Omental fat pad (tissue), 4 donors: Measurements from ENCODE around the gene RASSF7. TPM values are rescaled to one million over a fixed set of nuclear protein-coding genes. Genes with fewer than 3 reads are reported as not detected.

Source experiments
- ATAC-seq: fragments of 150-250 bp; one replicate; pipeline ENCODE4 v1.9.1; 2016; ENCODE audit warnings: mild to moderate bottlenecking, moderate library complexity; ENCODE audit not compliant: low FRiP score
- DNase-seq: peaks from one replicate; pipeline ENCODE4 v3.0.0-alpha.2; 2019; ENCODE audit warnings: low spot score
- CTCF ChIP-seq, 3 donors: fragments of 450-650 bp; IDR thresholded peaks; one replicate each; pipeline ENCODE4 v1.5.1; 2016 to 2017; ENCODE audit warnings: antibody characterized with exemption in 3 of 3, mild to moderate bottlenecking in 3 of 3, moderate library complexity in 2 of 3
- total RNA-seq, 4 donors: library from RNA; depleted of rRNA; stranded (reverse); fragments of >200 nt; gene quantifications; one replicate each; pipeline ENCODE4 v1.1.0, GENCODE V29; 2016

RASSF7 gene
- total RNA-seq, 4 donors from 2014 or later = 9.1 to 31.8 (median 13.4) TPM

- DNase-seq = no peak
- TF ChIP-seq CTCF (IDR thresholded peaks at IDR 0.05) = no peak
Measured at GRCh38 chr11:563812-564578, 3.2 kb downstream of the RASSF7 start.

GRCh38 chr11:565921-566509 lies 5.2 kb downstream of the RASSF7 start:
- ATAC-seq = no peak
- no peak for DNase-seq
- no peak for TF ChIP-seq CTCF (IDR thresholded peaks at IDR 0.05)

More at GRCh38 chr11:563812-564578, 3.2 kb downstream of the RASSF7 start:
- ATAC-seq = no peak

GRCh38 chr11:567011-567628 lies 6.3 kb downstream of the RASSF7 start:
- DNase-seq (no peak), ATAC-seq (no peak)
- TF ChIP-seq CTCF (IDR thresholded peaks at IDR 0.05) = no peak

GRCh38 chr11:567629-568292 lies 7.0 kb downstream of the RASSF7 start:
- DNase-seq (no peak), ATAC-seq (peak; percentile 41)
- TF ChIP-seq CTCF (IDR thresholded peaks at IDR 0.05) = no peak

- ATAC-seq (peak; percentile 90), DNase-seq (peak; percentile 51)
- no peak for TF ChIP-seq CTCF (IDR thresholded peaks at IDR 0.05)
Measured at GRCh38 chr11:568306-569157, 7.8 kb downstream of the RASSF7 start.

GRCh38 chr11:569158-569885 lies 8.6 kb downstream of the RASSF7 start:
- TF ChIP-seq CTCF (IDR thresholded peaks at IDR 0.05) = no peak
- ATAC-seq (no peak), DNase-seq (no peak)
